Natural killer cell treated with Interleukin-12 subunit alpha and Interleukin-12 subunit beta and Interleukin-15 and Interleukin-18, amount 100 ng/mL, for 72 hours (primary cell): ENCODE data around the gene CFAP73. TPM values are rescaled to one million over a fixed set of nuclear protein-coding genes. Genes with fewer than 3 reads are reported as not detected.

ENCODE experiments used
- ATAC-seq, 2 donors: fragments of 150-1000 bp; cut with Tn5 transposase in 1 of 2; sonication (Bioruptor Pico), chemical (Tn5 transposase) in 1 of 2; 2 replicates each; pipeline ENCODE4 v1.10.0; 2021
- DNase-seq: peaks from one replicate; pipeline ENCODE4 v3.0.0; 2022; ENCODE audit warnings: low spot score
- H3K27ac Mint-ChIP-seq, 2 donors: 1 replicate in 1 of 2; 2 replicates in 1 of 2; pipeline ENCODE4 v1.8.0; 2022; ENCODE audit warnings: mixed read lengths in 2 of 2, mild to moderate bottlenecking in 1 of 2, moderate library complexity in 1 of 2
- H3K27me3 Mint-ChIP-seq, 2 donors: 1 replicate in 1 of 2; 2 replicates in 1 of 2; pipeline ENCODE4 v1.8.0; 2022; ENCODE audit warnings: mixed read lengths in 2 of 2
- H3K36me3 Mint-ChIP-seq: one replicate; pipeline ENCODE4 v1.8.0; 2022; ENCODE audit warnings: mixed read lengths
- H3K4me1 Mint-ChIP-seq, 2 donors: 1 replicate in 1 of 2; 2 replicates in 1 of 2; pipeline ENCODE4 v1.8.0; 2022; ENCODE audit warnings: low read depth in 2 of 2, mixed read lengths in 2 of 2, mild to moderate bottlenecking in 1 of 2
- H3K4me3 Mint-ChIP-seq: one replicate; pipeline ENCODE4 v1.8.0; 2022; ENCODE audit warnings: mixed read lengths
- H3K9me3 Mint-ChIP-seq: 2 replicates; pipeline ENCODE4 v1.8.0; 2022; ENCODE audit warnings: mixed read lengths
- total RNA-seq, 2 donors: library from RNA; stranded (reverse); gene quantifications; one replicate each; pipeline ENCODE4 v1.2.3, GENCODE V29; 2022

CFAP73 gene
- total RNA-seq, 2 donors from 2014 or later, result 0.28 TPM; not detected in 1

DNA sequence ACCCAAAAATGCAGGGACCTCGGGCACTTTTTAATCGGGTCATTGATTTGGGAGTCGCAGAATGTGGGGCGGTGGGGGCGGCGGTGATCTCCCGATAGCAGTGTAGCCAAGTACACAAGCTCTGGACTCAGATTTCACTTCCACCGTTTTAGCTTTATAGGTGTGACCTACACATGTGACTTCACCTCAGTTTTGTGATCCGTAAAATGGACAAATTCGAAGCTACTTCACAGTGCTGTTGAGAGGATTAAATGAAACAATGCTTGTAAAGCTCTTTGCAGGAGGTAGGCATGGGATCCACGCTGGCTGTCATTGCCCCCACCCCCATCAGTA lies 36.5 kb downstream of the CFAP73 start:
- H3K9me3 Mint-ChIP-seq, result no peaks in the 10 kb centered on the region
- DNase-seq (no peak), ATAC-seq (no peak)
- H3K27me3 Mint-ChIP-seq, result no peaks in the 10 kb centered on the region
- peaks cover 25 to 26% of the 10 kb centered on the region in 2 donors for H3K4me1 Mint-ChIP-seq
- peaks cover 6% of the 10 kb centered on the region for H3K36me3 Mint-ChIP-seq
- peak overlapping the region; percentile 89 for H3K4me3 Mint-ChIP-seq
- H3K27ac Mint-ChIP-seq, result peak overlapping the region; percentile 82 to 91

GRCh38 chr12:113186666-113187325 lies 37.3 kb downstream of the CFAP73 start:
- peaks cover 23 to 26% of the 10 kb centered on the region in 2 donors for H3K4me1 Mint-ChIP-seq
- peak overlapping the region; percentile 89 for H3K4me3 Mint-ChIP-seq
- no peaks in the 10 kb centered on the region for H3K27me3 Mint-ChIP-seq
- DNase-seq (no peak), ATAC-seq (no peak)
- peak overlapping the region; percentile 82 to 91 for H3K27ac Mint-ChIP-seq
- no peaks in the 10 kb centered on the region for H3K9me3 Mint-ChIP-seq
- H3K36me3 Mint-ChIP-seq, result peaks cover 6% of the 10 kb centered on the region

- no peak for DNase-seq
- Mint-ChIP-seq H3K4me1 (peaks cover 17 to 21% of the 10 kb centered on the region in 2 donors), H3K4me3 (no peak overlapping the region), H3K27me3 (no peaks in the 10 kb centered on the region), H3K27ac (peak overlapping the region in 1 of 2 donors; percentile 22), H3K9me3 (no peaks in the 10 kb centered on the region), H3K36me3 (peaks cover 6% of the 10 kb centered on the region)
- ATAC-seq, result no peak
These were observed 39.8 kb downstream of the CFAP73 start for GRCh38 chr12:113189361-113189760.

- Mint-ChIP-seq H3K36me3 (peaks cover 6% of the 10 kb centered on the region), H3K27ac (no peak overlapping the region), H3K4me3 (no peak overlapping the region), H3K27me3 (no peaks in the 10 kb centered on the region), H3K4me1 (peaks cover 17 to 21% of the 10 kb centered on the region in 2 donors), H3K9me3 (no peaks in the 10 kb centered on the region)
- ATAC-seq, result peak in 1 of 2 donors; percentile 32
- no peak for DNase-seq
These were observed 41.2 kb downstream of the CFAP73 start for GRCh38 chr12:113190761-113191160.

DNA sequence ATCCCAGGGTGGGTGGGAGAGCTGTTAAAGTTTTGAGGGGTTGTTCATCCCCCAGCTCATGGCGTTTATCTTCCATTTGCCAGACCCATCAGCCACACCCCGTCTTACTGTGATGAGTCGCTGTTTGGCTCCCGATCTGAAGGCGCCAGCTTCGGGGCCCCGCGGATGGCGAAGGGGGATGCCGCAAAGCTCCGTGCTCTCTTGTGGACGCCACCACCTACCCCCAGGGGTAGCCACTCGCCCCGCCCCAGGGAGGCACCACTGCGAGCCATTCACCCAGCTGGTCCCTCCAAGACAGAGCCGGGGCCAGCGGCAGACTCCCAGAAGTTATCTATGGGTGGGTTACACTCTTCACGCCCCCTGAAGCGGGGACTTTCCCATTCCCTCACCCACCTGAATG lies 41.7 kb downstream of the CFAP73 start:
- DNase-seq, result no peak
- ATAC-seq, result no peak
- H3K27me3 Mint-ChIP-seq, result no peaks in the 10 kb centered on the region
- H3K4me1 Mint-ChIP-seq, result peaks cover 15 to 18% of the 10 kb centered on the region in 2 donors
- H3K36me3 Mint-ChIP-seq, result peaks cover 6% of the 10 kb centered on the region
- H3K27ac Mint-ChIP-seq, result no peak overlapping the region
- H3K9me3 Mint-ChIP-seq, result no peaks in the 10 kb centered on the region
- no peak overlapping the region for H3K4me3 Mint-ChIP-seq

GRCh38 chr12:113194971-113195391 lies 45.5 kb downstream of the CFAP73 start:
- Mint-ChIP-seq H3K4me3 (no peak overlapping the region), H3K36me3 (no peaks in the 10 kb centered on the region), H3K27me3 (no peaks in the 10 kb centered on the region), H3K27ac (no peak overlapping the region), H3K9me3 (no peaks in the 10 kb centered on the region), H3K4me1 (peaks cover 5 to 9% of the 10 kb centered on the region in 2 donors)
- DNase-seq (no peak), ATAC-seq (no peak)

- Mint-ChIP-seq H3K27ac (peak overlapping the region in 1 of 2 donors; percentile 21), H3K4me1 (peaks cover 5 to 9% of the 10 kb centered on the region in 2 donors), H3K9me3 (no peaks in the 10 kb centered on the region), H3K27me3 (no peaks in the 10 kb centered on the region), H3K36me3 (no peaks in the 10 kb centered on the region), H3K4me3 (no peak overlapping the region)
- ATAC-seq (no peak), DNase-seq (no peak)
These were observed 46.1 kb downstream of the CFAP73 start for GRCh38 chr12:113195598-113195997.

DNA sequence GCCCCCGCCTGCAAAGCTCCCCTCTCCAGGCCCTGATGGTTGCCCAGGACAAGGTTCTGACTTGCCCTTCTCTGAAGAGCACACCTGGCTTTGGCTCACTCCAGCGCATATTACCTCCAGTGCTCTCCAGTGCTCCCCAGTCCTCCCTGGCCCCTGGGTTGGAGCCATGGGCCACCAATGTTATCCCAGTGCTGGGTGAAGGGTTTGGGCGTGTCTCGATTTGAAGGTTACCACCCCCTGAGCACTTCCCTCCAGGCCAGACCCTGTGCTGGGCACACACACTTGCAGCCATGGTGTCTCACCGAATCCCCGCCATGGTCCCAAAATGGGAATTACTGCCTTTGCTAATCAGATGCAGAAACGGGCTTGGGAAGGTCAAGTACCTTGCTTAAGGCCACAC lies 47.1 kb downstream of the CFAP73 start:
- Mint-ChIP-seq H3K36me3 (no peaks in the 10 kb centered on the region), H3K4me1 (peaks cover 5 to 9% of the 10 kb centered on the region in 2 donors), H3K27ac (no peak overlapping the region), H3K27me3 (no peaks in the 10 kb centered on the region), H3K9me3 (no peaks in the 10 kb centered on the region), H3K4me3 (no peak overlapping the region)
- peak in 1 of 2 donors; percentile 4 for ATAC-seq
- no peak for DNase-seq

GRCh38 chr12:113196990-113197389 lies 47.5 kb downstream of the CFAP73 start:
- Mint-ChIP-seq H3K4me1 (peaks cover 5 to 9% of the 10 kb centered on the region in 2 donors), H3K27me3 (no peaks in the 10 kb centered on the region), H3K4me3 (no peak overlapping the region), H3K27ac (no peak overlapping the region), H3K36me3 (no peaks in the 10 kb centered on the region), H3K9me3 (no peaks in the 10 kb centered on the region)
- peak; percentile 75 for DNase-seq
- peak; percentile 92 for ATAC-seq

GRCh38 chr12:113197518-113198077 lies 48.1 kb downstream of the CFAP73 start:
- ATAC-seq (no peak), DNase-seq (no peak)
- H3K36me3 Mint-ChIP-seq, result no peaks in the 10 kb centered on the region
- no peaks in the 10 kb centered on the region for H3K9me3 Mint-ChIP-seq
- no peaks in the 10 kb centered on the region for H3K27me3 Mint-ChIP-seq
- H3K4me1 Mint-ChIP-seq, result peaks cover 5 to 9% of the 10 kb centered on the region in 2 donors
- H3K27ac Mint-ChIP-seq, result no peak overlapping the region
- H3K4me3 Mint-ChIP-seq, result no peak overlapping the region

DNA sequence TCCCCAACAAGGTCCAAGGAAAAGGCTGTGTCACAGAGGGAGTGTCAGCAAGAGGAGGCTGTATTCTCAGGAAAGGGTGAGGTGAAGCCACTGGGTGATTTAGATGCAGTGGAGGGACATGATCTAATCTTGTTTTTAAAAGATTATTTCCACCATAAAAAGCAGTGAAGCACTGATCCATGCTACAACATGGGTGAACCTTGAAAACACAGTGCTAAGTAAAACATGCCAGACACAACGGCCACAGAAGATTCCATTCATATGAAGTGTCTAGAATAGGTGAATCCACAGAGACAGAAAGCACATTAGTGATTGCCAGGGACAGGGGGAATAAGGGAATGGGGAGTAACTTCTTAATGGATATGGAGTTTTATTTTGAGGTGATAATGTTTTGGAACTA lies 48.8 kb downstream of the CFAP73 start:
- no peak for DNase-seq
- ATAC-seq, result no peak
- Mint-ChIP-seq H3K4me1 (peaks cover 5 to 9% of the 10 kb centered on the region in 2 donors), H3K36me3 (no peaks in the 10 kb centered on the region), H3K27me3 (no peaks in the 10 kb centered on the region), H3K27ac (peak overlapping the region in 1 of 2 donors; percentile 84), H3K4me3 (no peak overlapping the region), H3K9me3 (no peaks in the 10 kb centered on the region)

DNA sequence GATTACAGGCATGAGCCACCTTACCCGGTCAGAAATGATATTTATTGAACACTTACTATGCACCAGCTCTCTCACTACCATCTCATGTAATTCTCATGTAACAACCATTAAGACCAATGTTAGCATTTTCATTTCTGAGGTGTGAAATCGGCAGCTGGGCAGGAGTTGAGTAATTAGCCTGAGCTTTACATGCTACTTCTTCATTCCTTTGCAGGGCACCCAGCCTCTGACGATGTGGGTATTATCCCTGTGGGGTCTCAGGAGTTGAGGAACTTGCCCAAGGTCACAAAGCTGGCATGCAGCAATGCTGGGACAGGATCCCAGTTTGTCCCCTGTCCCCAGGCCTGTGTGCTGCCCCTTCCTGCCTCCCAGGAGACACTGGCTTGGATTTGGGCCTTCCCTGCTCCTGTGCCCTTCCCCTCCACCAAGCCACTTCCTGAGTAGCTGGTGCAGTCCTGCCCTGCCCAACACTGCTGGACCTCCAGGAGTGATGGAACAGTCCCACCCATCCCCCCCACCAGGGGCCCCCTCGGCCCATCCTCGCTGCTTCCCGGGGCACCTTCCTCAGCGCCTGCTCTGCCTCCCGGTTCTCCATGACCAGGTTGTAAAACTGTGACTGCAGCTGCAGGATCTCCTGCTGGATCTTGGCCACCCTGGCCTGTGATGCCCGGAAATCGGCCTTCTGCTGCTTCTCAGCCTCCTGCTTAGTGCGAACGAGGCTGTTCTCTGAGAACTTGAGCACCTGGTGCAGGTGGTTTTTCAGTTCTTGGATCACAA lies 50.7 kb downstream of the CFAP73 start:
- no peaks in the 10 kb centered on the region for H3K27me3 Mint-ChIP-seq
- peaks cover 15 to 18% of the 10 kb centered on the region in 2 donors for H3K4me1 Mint-ChIP-seq
- no peak for DNase-seq

GRCh38 chr12:113201187-113202177 lies 52.0 kb downstream of the CFAP73 start:
- DNase-seq (no peak), ATAC-seq (no peak)
- no peak overlapping the region for H3K4me3 Mint-ChIP-seq
- peak overlapping the region in 1 of 2 donors; percentile 49 for H3K27ac Mint-ChIP-seq
- H3K27me3 Mint-ChIP-seq, result no peaks in the 10 kb centered on the region
- H3K9me3 Mint-ChIP-seq, result no peaks in the 10 kb centered on the region
- H3K36me3 Mint-ChIP-seq, result no peaks in the 10 kb centered on the region
- peaks cover 19 to 22% of the 10 kb centered on the region in 2 donors for H3K4me1 Mint-ChIP-seq

More for the DNA sequence above, 50.7 kb downstream of the CFAP73 start:
- Mint-ChIP-seq H3K4me3 (no peak overlapping the region), H3K36me3 (no peaks in the 10 kb centered on the region), H3K27ac (no peak overlapping the region), H3K9me3 (no peaks in the 10 kb centered on the region)
- ATAC-seq, result no peak
